Natural killer cell treated with Interleukin-12 subunit alpha and Interleukin-12 subunit beta and Interleukin-15 and Interleukin-18, amount 100 ng/mL, for 72 hours (primary cell): ENCODE data around the gene PLCL2. TPM values are rescaled to one million over a fixed set of nuclear protein-coding genes. Genes with fewer than 3 reads are reported as not detected.

ENCODE experiments used
- ATAC-seq, 2 donors: fragments of 150-1000 bp; cut with Tn5 transposase in 1 of 2; sonication (Bioruptor Pico), chemical (Tn5 transposase) in 1 of 2; 2 replicates each; pipeline ENCODE4 v1.10.0; 2021
- DNase-seq: peaks from one replicate; pipeline ENCODE4 v3.0.0; 2022; ENCODE audit warnings: low spot score
- H3K27ac Mint-ChIP-seq, 2 donors: 1 replicate in 1 of 2; 2 replicates in 1 of 2; pipeline ENCODE4 v1.8.0; 2022; ENCODE audit warnings: mixed read lengths in 2 of 2, mild to moderate bottlenecking in 1 of 2, moderate library complexity in 1 of 2
- H3K27me3 Mint-ChIP-seq, 2 donors: 1 replicate in 1 of 2; 2 replicates in 1 of 2; pipeline ENCODE4 v1.8.0; 2022; ENCODE audit warnings: mixed read lengths in 2 of 2
- H3K36me3 Mint-ChIP-seq: one replicate; pipeline ENCODE4 v1.8.0; 2022; ENCODE audit warnings: mixed read lengths
- H3K4me1 Mint-ChIP-seq, 2 donors: 1 replicate in 1 of 2; 2 replicates in 1 of 2; pipeline ENCODE4 v1.8.0; 2022; ENCODE audit warnings: low read depth in 2 of 2, mixed read lengths in 2 of 2, mild to moderate bottlenecking in 1 of 2
- H3K4me3 Mint-ChIP-seq: one replicate; pipeline ENCODE4 v1.8.0; 2022; ENCODE audit warnings: mixed read lengths
- H3K9me3 Mint-ChIP-seq: 2 replicates; pipeline ENCODE4 v1.8.0; 2022; ENCODE audit warnings: mixed read lengths
- total RNA-seq, 2 donors: library from RNA; stranded (reverse); gene quantifications; one replicate each; pipeline ENCODE4 v1.2.3, GENCODE V29; 2022

The PLCL2 gene
- total RNA-seq, 2 donors from 2014 or later: 12.5 to 17.2 TPM

DNA sequence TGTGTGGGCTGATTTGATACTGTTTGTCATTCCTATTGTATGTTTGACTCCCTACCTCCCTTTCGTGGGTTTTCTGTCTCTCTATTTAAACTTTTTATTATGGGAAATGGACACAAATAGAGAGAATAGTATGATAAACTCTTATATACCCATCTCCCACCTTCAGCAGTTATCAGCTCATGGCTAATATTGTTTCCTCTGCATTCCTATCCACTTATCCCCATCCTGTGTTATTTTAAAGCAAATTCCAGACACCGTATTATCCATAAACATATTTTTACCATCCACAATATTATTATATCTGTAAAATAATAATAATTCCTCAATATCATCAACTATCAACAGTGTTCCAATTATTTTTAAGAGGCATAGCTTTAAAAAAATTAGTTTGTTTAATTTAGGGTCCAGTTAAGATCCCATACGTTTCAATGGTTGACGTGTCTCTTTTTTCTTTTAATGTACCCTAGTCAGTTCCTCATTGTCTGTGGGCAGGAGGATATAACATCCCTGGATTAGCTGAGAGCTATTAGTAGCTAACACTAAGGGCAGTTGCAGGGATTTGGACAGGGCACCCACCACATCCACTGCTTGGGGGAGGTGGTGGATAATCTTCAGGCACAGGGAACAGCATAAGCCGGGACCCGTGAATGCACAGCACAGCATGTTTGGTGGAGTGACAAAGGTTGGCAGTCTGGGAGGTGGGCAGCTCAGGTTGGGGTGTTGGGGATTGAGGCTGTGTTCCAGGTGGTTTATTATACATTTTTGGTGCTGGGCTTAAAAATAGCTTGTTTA lies 23.5 kb downstream of the PLCL2 start:
- Mint-ChIP-seq H3K36me3 (no peaks in the 10 kb centered on the region), H3K27ac (peak overlapping the region in 1 of 2 donors; percentile 61), H3K4me3 (no peak overlapping the region), H3K27me3 (no peaks in the 10 kb centered on the region), H3K4me1 (peaks cover 50 to 64% of the 10 kb centered on the region in 2 donors), H3K9me3 (no peaks in the 10 kb centered on the region)
- no peak for DNase-seq
- no peak for ATAC-seq

DNA sequence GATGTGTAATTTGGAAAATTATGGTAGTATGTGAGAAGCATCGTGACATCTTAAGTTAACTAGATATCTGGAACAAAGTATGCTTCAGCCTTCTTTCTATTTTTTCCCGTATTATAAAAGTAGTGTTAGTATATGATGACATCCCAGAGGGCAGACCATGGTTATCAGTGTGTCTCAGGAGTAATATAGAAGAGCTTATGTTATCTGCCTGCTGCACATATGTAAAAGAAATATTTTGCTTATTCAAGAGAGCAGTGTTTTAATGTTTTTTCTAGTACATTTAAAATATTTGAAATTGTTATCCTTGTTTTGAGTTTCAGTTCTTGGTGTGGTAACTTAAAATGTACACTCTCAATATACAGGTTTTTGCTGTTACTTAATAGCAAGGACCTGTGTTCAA lies 24.1 kb downstream of the PLCL2 start:
- H3K4me3 Mint-ChIP-seq: no peak overlapping the region
- H3K9me3 Mint-ChIP-seq: no peaks in the 10 kb centered on the region
- no peaks in the 10 kb centered on the region for H3K36me3 Mint-ChIP-seq
- H3K27ac Mint-ChIP-seq: peak overlapping the region in 1 of 2 donors; percentile 61
- no peak for ATAC-seq
- no peaks in the 10 kb centered on the region for H3K27me3 Mint-ChIP-seq
- DNase-seq: no peak
- H3K4me1 Mint-ChIP-seq: peaks cover 45 to 60% of the 10 kb centered on the region in 2 donors

- Mint-ChIP-seq H3K27me3 (no peaks in the 10 kb centered on the region), H3K27ac (no peak overlapping the region), H3K36me3 (no peaks in the 10 kb centered on the region), H3K9me3 (no peaks in the 10 kb centered on the region), H3K4me3 (no peak overlapping the region), H3K4me1 (peaks cover 38 to 54% of the 10 kb centered on the region in 2 donors)
- DNase-seq (no peak), ATAC-seq (no peak)
Observed at GRCh38 chr3:16909802-16910201, 25.0 kb downstream of the PLCL2 start.

DNA sequence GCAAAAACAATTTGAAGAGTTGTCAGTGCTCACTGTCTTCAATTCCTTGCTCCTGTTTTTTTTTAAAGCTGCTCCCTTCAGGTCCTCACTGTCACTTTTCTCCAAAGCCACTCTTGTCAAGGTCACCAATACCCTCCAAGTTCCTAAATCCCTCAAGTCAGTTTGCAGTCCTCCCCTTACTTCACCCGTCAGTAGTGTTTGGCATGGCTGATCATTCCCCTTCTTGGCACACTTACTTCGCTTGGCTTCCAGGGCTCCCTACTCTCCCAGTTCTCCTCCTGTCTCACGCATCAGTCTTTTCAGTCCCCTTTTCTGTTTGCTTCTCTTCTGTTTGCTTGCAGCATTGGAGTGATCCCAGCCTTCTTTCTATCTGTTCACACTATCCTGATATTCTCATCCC lies 25.5 kb downstream of the PLCL2 start:
- Mint-ChIP-seq H3K36me3 (no peaks in the 10 kb centered on the region), H3K27ac (no peak overlapping the region), H3K4me1 (peaks cover 35 to 51% of the 10 kb centered on the region in 2 donors), H3K4me3 (no peak overlapping the region), H3K9me3 (no peaks in the 10 kb centered on the region), H3K27me3 (no peaks in the 10 kb centered on the region)
- DNase-seq (no peak), ATAC-seq (no peak)

- ATAC-seq (no peak), DNase-seq (no peak)
- H3K27ac Mint-ChIP-seq: no peak overlapping the region
- H3K9me3 Mint-ChIP-seq: no peaks in the 10 kb centered on the region
- no peak overlapping the region for H3K4me3 Mint-ChIP-seq
- H3K4me1 Mint-ChIP-seq: peaks cover 40 to 60% of the 10 kb centered on the region in 2 donors
- no peaks in the 10 kb centered on the region for H3K27me3 Mint-ChIP-seq
- H3K36me3 Mint-ChIP-seq: no peaks in the 10 kb centered on the region
Observed at GRCh38 chr3:16911916-16912315, 27.2 kb downstream of the PLCL2 start.

DNA sequence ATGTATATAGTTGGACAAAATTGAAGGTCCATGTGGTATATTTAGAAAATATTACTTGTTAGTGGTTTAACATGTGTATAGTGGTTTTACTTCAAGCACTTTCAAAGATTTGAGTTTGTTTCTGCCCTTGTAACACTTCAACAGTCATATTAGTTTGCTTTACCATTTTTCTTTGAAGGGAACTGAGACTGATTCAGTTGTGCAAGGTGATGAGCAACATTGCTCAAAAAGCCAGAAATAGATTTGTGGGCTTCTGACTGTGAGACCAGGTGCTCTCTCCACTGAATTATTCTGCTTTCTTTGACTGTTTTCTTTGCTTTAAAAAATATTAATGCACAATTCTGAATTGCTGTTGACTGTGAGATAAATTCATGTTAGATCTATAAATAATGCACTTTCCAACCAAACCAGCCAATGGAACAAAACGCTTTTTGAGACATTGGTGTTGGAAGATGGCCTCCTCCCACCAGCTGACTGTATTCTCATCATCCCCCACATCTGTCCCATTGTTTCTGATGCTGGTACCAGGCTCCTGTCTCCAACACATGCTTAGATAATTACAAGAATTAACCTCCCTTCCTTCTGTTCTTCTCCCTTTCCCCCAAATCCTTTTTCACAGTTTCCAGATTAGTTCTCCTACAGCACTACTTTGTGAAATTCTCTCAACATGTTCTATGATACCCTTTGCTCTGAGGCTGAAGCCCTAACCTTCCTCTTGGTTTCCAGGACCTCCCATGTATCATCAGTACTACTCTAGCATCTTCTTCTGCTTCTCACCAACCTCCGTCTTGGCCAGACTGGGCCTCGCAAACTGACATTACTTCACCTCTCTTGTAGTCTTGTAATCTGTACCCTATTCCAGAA lies 27.9 kb downstream of the PLCL2 start:
- Mint-ChIP-seq H3K27me3 (no peaks in the 10 kb centered on the region), H3K9me3 (no peaks in the 10 kb centered on the region), H3K4me1 (peaks cover 47 to 67% of the 10 kb centered on the region in 2 donors), H3K36me3 (no peaks in the 10 kb centered on the region), H3K27ac (peak overlapping the region; percentile 6 to 8), H3K4me3 (peak overlapping the region; percentile 42)
- DNase-seq (no peak), ATAC-seq (peak in 1 of 2 donors; percentile 62)

GRCh38 chr3:16913264-16913580 lies 28.5 kb downstream of the PLCL2 start:
- Mint-ChIP-seq H3K27ac (peak overlapping the region; percentile 6 to 8), H3K36me3 (no peaks in the 10 kb centered on the region), H3K4me1 (peaks cover 48 to 69% of the 10 kb centered on the region in 2 donors), H3K4me3 (peak overlapping the region; percentile 42), H3K9me3 (no peaks in the 10 kb centered on the region), H3K27me3 (no peaks in the 10 kb centered on the region)
- no peak for DNase-seq
- ATAC-seq: no peak

DNA sequence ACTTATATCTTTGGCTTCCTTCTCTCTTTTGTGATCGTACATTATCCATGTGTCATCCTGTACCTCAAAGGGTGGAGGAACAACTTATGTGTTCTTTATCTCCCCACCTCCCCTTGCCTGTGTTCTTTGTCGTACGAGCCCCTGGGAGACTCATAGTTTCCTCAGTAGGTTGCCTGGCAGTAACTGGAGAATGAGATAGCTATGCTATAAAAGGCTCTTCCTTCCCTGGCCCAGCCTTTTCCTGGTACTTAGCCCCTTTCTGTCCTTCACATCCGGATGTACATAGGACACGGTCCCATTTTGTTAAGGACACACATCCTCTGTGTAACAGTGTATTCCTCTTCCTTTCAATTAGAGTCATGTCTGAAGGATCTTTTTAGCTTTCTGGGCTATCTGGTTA lies 32.1 kb downstream of the PLCL2 start:
- H3K9me3 Mint-ChIP-seq: no peaks in the 10 kb centered on the region
- peak overlapping the region in 1 of 2 donors; percentile 76 for H3K27ac Mint-ChIP-seq
- H3K4me1 Mint-ChIP-seq: peaks cover 39 to 57% of the 10 kb centered on the region in 2 donors
- no peaks in the 10 kb centered on the region for H3K36me3 Mint-ChIP-seq
- H3K27me3 Mint-ChIP-seq: no peaks in the 10 kb centered on the region
- ATAC-seq (no peak), DNase-seq (no peak)
- H3K4me3 Mint-ChIP-seq: no peak overlapping the region

DNA sequence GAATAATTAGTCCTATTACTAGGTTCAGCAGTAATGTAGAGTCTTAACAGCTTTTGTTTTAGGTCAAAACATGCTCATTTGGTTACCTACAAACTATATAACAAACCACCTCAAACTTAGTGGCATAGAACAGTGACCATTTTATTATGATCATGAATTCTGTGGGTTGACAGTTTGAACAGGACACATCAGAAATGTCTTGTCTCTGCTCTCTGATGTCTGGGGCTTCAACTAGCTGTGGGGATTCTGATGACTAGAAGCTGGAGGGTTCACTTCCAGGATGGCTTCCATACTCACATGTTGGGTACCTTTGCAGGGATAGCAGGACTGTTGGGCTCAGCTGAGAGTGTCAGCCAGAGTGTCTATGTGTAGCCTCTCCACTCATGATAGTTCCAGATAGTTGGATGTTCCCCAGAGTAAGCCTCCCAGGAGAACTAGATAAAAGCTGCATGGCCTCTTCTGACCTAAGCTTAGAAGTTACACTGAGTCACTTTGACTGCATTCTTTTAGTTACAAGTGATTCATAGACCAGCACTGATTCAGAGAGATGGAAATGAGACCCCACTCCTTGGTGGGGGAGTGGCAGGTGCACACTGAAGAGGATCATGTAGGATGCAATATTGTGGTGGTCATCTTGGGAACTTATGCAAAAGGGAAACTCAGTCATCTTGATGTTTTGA lies 32.6 kb downstream of the PLCL2 start:
- Mint-ChIP-seq H3K9me3 (no peaks in the 10 kb centered on the region), H3K4me3 (no peak overlapping the region), H3K27ac (peak overlapping the region; percentile 5 to 76), H3K27me3 (no peaks in the 10 kb centered on the region), H3K36me3 (no peaks in the 10 kb centered on the region), H3K4me1 (peaks cover 39 to 56% of the 10 kb centered on the region in 2 donors)
- peak; percentile 40 to 46 for ATAC-seq
- DNase-seq: no peak

- Mint-ChIP-seq H3K4me1 (peaks cover 34 to 52% of the 10 kb centered on the region in 2 donors), H3K4me3 (no peak overlapping the region), H3K27ac (peak overlapping the region; percentile 5 to 76), H3K36me3 (no peaks in the 10 kb centered on the region), H3K27me3 (no peaks in the 10 kb centered on the region), H3K9me3 (no peaks in the 10 kb centered on the region)
- DNase-seq (no peak), ATAC-seq (no peak)
Observed at GRCh38 chr3:16917980-16918682, 33.4 kb downstream of the PLCL2 start.

DNA sequence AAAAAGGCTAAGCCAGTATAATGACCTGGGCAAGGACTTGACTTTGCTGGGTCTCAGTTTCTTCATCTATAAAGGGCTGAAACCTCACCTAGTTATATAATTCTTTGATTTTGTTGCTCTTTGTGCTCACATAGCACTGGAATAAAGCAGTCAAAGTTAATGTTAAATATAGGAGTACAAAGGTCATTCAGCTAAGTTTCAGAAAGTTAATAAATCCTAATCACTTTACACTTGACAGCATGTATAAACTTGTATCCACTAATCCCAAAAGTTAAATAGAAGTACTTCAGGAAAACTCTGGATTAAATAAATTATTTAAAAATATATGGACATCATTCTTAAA lies 33.9 kb downstream of the PLCL2 start:
- H3K4me1 Mint-ChIP-seq: peaks cover 36 to 56% of the 10 kb centered on the region in 2 donors
- no peak overlapping the region for H3K4me3 Mint-ChIP-seq

GRCh38 chr3:16923112-16923511 lies 38.4 kb downstream of the PLCL2 start:
- DNase-seq (no peak), ATAC-seq (no peak)
- Mint-ChIP-seq H3K4me1 (peaks cover 18 to 34% of the 10 kb centered on the region in 2 donors), H3K27ac (no peak overlapping the region), H3K27me3 (no peaks in the 10 kb centered on the region), H3K4me3 (no peak overlapping the region), H3K36me3 (no peaks in the 10 kb centered on the region), H3K9me3 (no peaks in the 10 kb centered on the region)

More for the DNA sequence above, 33.9 kb downstream of the PLCL2 start:
- Mint-ChIP-seq H3K27ac (no peak overlapping the region), H3K9me3 (no peaks in the 10 kb centered on the region), H3K36me3 (no peaks in the 10 kb centered on the region), H3K27me3 (no peaks in the 10 kb centered on the region)
- no peak for ATAC-seq
- DNase-seq: no peak

- Mint-ChIP-seq H3K27me3 (no peaks in the 10 kb centered on the region), H3K27ac (no peak overlapping the region), H3K4me1 (peaks cover 44 to 57% of the 10 kb centered on the region in 2 donors), H3K36me3 (no peaks in the 10 kb centered on the region), H3K4me3 (no peak overlapping the region), H3K9me3 (no peaks in the 10 kb centered on the region)
- ATAC-seq (no peak), DNase-seq (no peak)
Observed at GRCh38 chr3:16927485-16927884, 42.7 kb downstream of the PLCL2 start.
